ENCODE measurements around the gene ANKRD29. TPM values are rescaled to one million over a fixed set of nuclear protein-coding genes. Genes with fewer than 3 reads are reported as not detected.

Gene ANKRD29
- total RNA-seq (2022) (2.4 and 3.8 TPM in 2 replicates), Bru-seq, nascent RNA (percentile 34 among the genes with signal in this experiment), BruChase-seq, experiment 1, labeled RNA remaining after a 6-hour chase (percentile 39 among the genes with signal in this experiment), BruChase-seq, experiment 2, labeled RNA remaining after a 2-hour chase (percentile 36 among the genes with signal in this experiment)
- long read RNA-seq, partial matches to known transcripts: 0 of 2 reads
- long read RNA-seq, other reads (novel, unspliced or antisense): 2 of 2 reads

- ChIA-PET POLR2A (interaction anchor here (0.9 to 2.4 kb wide), 4 partner anchors 11 to 27 kb away, joined by 3 to 15 read pairs (median 7); partner anchors contain the start of gene LAMA3), CTCF (interaction anchor here (0.8 to 1.6 kb wide), 3 partner anchors 17 to 40 kb away, joined by 3 to 6 read pairs (median 4); no protein-coding TSS in a partner anchor)
- DNase-seq (ENCODE audit: unreplicated experiment): peak; percentile 35
- no TSS peak for BruUV-seq (replicated peaks)
- H3K4me3 Mint-ChIP-seq (ENCODE audit: unreplicated experiment): peak within 1 kb of the TSS; percentile 73
- intact Hi-C loops (cut with micrococcal nuclease): loop anchor here (2.0 kb wide), 1 partner anchor 36 kb away; no protein-coding TSS in a partner anchor
- H3K27ac Mint-ChIP-seq (ENCODE audit: low read depth, unreplicated experiment): peak within 1 kb of the TSS; percentile 7
- H3K27me3 Mint-ChIP-seq (ENCODE audit: insufficient read depth, unreplicated experiment): no peaks in the 10 kb centered on the region
- H3K9me3 Mint-ChIP-seq (ENCODE audit: unreplicated experiment): no peaks in the 10 kb centered on the region
- H3K36me3 Mint-ChIP-seq (ENCODE audit: insufficient read depth, unreplicated experiment): no peaks in the 10 kb centered on the region
- H3K4me1 Mint-ChIP-seq (ENCODE audit: insufficient read depth, unreplicated experiment): peaks cover 12% of the 10 kb centered on the region
- TF ChIP-seq CTCF (IDR thresholded peaks at IDR 0.05; ENCODE audit: unreplicated experiment): no peak
Observed at GRCh38 chr18:23662309-23663263, at the start of gene ANKRD29. Gene ANKRD29, minus strand, starts transcription at chr18:23662911. Its CDS starts 181 bp downstream, at chr18:23662730.

- intact Hi-C loops (cut with micrococcal nuclease): no loop called here
- no TSS peak for BruUV-seq (replicated peaks)
Observed at GRCh38 chr18:23712445-23712844, 49.7 kb upstream of the ANKRD29 start.

GRCh38 chr18:23711426-23711825 lies 48.7 kb upstream of the ANKRD29 start:
- Mint-ChIP-seq H3K36me3 (ENCODE audit: insufficient read depth, unreplicated experiment) (no peaks in the 10 kb centered on the region), H3K27me3 (ENCODE audit: insufficient read depth, unreplicated experiment) (no peaks in the 10 kb centered on the region), H3K4me3 (ENCODE audit: unreplicated experiment) (no peak overlapping the region), H3K4me1 (ENCODE audit: insufficient read depth, unreplicated experiment) (peaks cover 7% of the 10 kb centered on the region), H3K9me3 (ENCODE audit: unreplicated experiment) (no peaks in the 10 kb centered on the region), H3K27ac (ENCODE audit: low read depth, unreplicated experiment) (no peak overlapping the region)
- CTCF ChIA-PET: interaction anchor here (1.2 kb wide), 1 partner anchor 9 kb away, joined by 7 read pairs; no protein-coding TSS in a partner anchor
- POLR2A ChIA-PET: interaction anchor here (0.6 kb wide), 1 partner anchor 8 kb away, joined by 3 read pairs; no protein-coding TSS in a partner anchor
- intact Hi-C loops (cut with micrococcal nuclease): no loop called here
- no TSS peak for BruUV-seq (replicated peaks)
- DNase-seq (ENCODE audit: unreplicated experiment): no peak
- TF ChIP-seq CTCF (IDR thresholded peaks at IDR 0.05; ENCODE audit: unreplicated experiment): no peak

More at GRCh38 chr18:23712445-23712844, 49.7 kb upstream of the ANKRD29 start:
- Mint-ChIP-seq H3K36me3 (ENCODE audit: insufficient read depth, unreplicated experiment) (no peaks in the 10 kb centered on the region), H3K27ac (ENCODE audit: low read depth, unreplicated experiment) (no peak overlapping the region), H3K4me3 (ENCODE audit: unreplicated experiment) (no peak overlapping the region), H3K4me1 (ENCODE audit: insufficient read depth, unreplicated experiment) (peaks cover 15% of the 10 kb centered on the region), H3K9me3 (ENCODE audit: unreplicated experiment) (no peaks in the 10 kb centered on the region), H3K27me3 (ENCODE audit: insufficient read depth, unreplicated experiment) (no peaks in the 10 kb centered on the region)
- POLR2A ChIA-PET: interaction anchor here (0.7 kb wide), 1 partner anchor 113 kb away, joined by 5 read pairs; no protein-coding TSS in a partner anchor
- CTCF ChIA-PET: no interaction called here
- no peak for TF ChIP-seq CTCF (IDR thresholded peaks at IDR 0.05; ENCODE audit: unreplicated experiment)
- no peak for DNase-seq (ENCODE audit: unreplicated experiment)

Data from MCF 10A (cell line).